ENCODE data around the gene ADCK1.

- TF ChIP-seq CTCF (IDR thresholded peaks at IDR 0.05; ENCODE audit: poor library complexity) (no peak), EZH2 (IDR thresholded peaks at IDR 0.05; ENCODE audit: borderline replicate concordance) (no peak)
Observed at GRCh38 chr14:77967110-77967509, 167.2 kb downstream of the ADCK1 start.
